HEK293 (cell line): ENCODE data around the gene GPR4.

Experiments
- BCL11A ChIP-seq: fragments of 450-650 bp; formaldehyde crosslinking; IDR thresholded peaks from 2 replicates; pipeline ENCODE4 v1.5.1; 2016; ENCODE audit warnings: low read depth, missing biosample characterization, missing genetic modification characterization
- EGR2 ChIP-seq: fragments of 450-650 bp; formaldehyde crosslinking; IDR thresholded peaks from 2 replicates; pipeline ENCODE4 v1.5.1; 2016; ENCODE audit warnings: low read depth, missing biosample characterization, missing genetic modification characterization
- INSM2 ChIP-seq: fragments of 450-650 bp; formaldehyde crosslinking; IDR thresholded peaks from 2 replicates; pipeline ENCODE4 v1.5.1; 2016; ENCODE audit warnings: missing biosample characterization, missing genetic modification characterization
- KLF10 ChIP-seq: fragments of 450-650 bp; IDR thresholded peaks from 2 replicates; pipeline ENCODE4 v1.5.1; 2018; ENCODE audit warnings: missing biosample characterization, mild to moderate bottlenecking, missing genetic modification characterization
- OSR2 ChIP-seq: fragments of 450-650 bp; formaldehyde crosslinking; IDR thresholded peaks from 2 replicates; pipeline ENCODE4 v1.5.1; 2016; ENCODE audit warnings: missing biosample characterization, missing genetic modification characterization
- PATZ1 ChIP-seq: fragments of 450-650 bp; formaldehyde crosslinking; IDR thresholded peaks from 2 replicates; pipeline ENCODE4 v1.5.1; 2016; ENCODE audit warnings: missing biosample characterization, missing genetic modification characterization
- RBAK ChIP-seq: fragments of 450-650 bp; formaldehyde crosslinking; IDR thresholded peaks from 2 replicates; pipeline ENCODE4 v1.5.1; 2016; ENCODE audit warnings: missing biosample characterization, missing genetic modification characterization
- SCRT1 ChIP-seq: fragments of 450-650 bp; formaldehyde crosslinking; IDR thresholded peaks from 2 replicates; pipeline ENCODE4 v1.5.1; 2016; ENCODE audit warnings: missing biosample characterization, missing genetic modification characterization, borderline replicate concordance
- SCRT2 ChIP-seq: fragments of 450-650 bp; formaldehyde crosslinking; IDR thresholded peaks from 2 replicates; pipeline ENCODE4 v1.5.1; 2016; ENCODE audit warnings: missing biosample characterization, missing genetic modification characterization
- SP3 ChIP-seq: fragments of 450-650 bp; formaldehyde crosslinking; IDR thresholded peaks from 2 replicates; pipeline ENCODE4 v1.5.1; 2016; ENCODE audit warnings: missing biosample characterization, missing genetic modification characterization
- SP7 ChIP-seq: fragments of 450-650 bp; formaldehyde crosslinking; IDR thresholded peaks from 2 replicates; pipeline ENCODE4 v1.5.1; 2016; ENCODE audit warnings: missing biosample characterization, missing genetic modification characterization
- TRIM28 ChIP-seq: IDR thresholded peaks from 2 replicates; pipeline ENCODE4 v1.6.1; 2011; ENCODE audit warnings: low read length, control low read depth, borderline replicate concordance
- ZBTB7A ChIP-seq: fragments of 450-650 bp; formaldehyde crosslinking; IDR thresholded peaks from 2 replicates; pipeline ENCODE4 v1.5.1; 2016; ENCODE audit warnings: low read depth, missing biosample characterization, missing genetic modification characterization
- ZFHX2 ChIP-seq: fragments of 450-650 bp; formaldehyde crosslinking; conservative IDR thresholded peaks from 2 replicates; pipeline ENCODE4 v1.5.1; 2016; ENCODE audit warnings: missing biosample characterization, missing genetic modification characterization
- ZFP37 ChIP-seq: fragments of 450-650 bp; formaldehyde crosslinking; IDR thresholded peaks from 2 replicates; pipeline ENCODE4 v1.5.1; 2016; ENCODE audit warnings: missing biosample characterization, missing genetic modification characterization
- ZNF133 ChIP-seq: fragments of 450-650 bp; formaldehyde crosslinking; IDR thresholded peaks from 2 replicates; pipeline ENCODE4 v1.5.1; 2016; ENCODE audit warnings: missing biosample characterization, missing genetic modification characterization
- ZNF239 ChIP-seq: fragments of 450-650 bp; formaldehyde crosslinking; IDR thresholded peaks from 2 replicates; pipeline ENCODE4 v1.5.1; 2016; ENCODE audit warnings: missing biosample characterization, missing genetic modification characterization
- ZNF274 ChIP-seq, 2 experiments: fragments of 200-500 bp in 1 of 2; fragments of 450-650 bp in 1 of 2; sonication (Bioruptor generic) in 1 of 2; formaldehyde crosslinking in 1 of 2; IDR thresholded peaks; 2 replicates each; pipeline versions ENCODE4 v1.5.1 to v1.6.1; 2014 to 2016; ENCODE audit warnings: borderline replicate concordance in 1 of 2, inconsistent platforms in 1 of 2, low read length in 1 of 2, missing biosample characterization in 1 of 2, missing genetic modification characterization in 1 of 2
- ZNF280C ChIP-seq: fragments of 450-650 bp; formaldehyde crosslinking; IDR thresholded peaks from 2 replicates; pipeline ENCODE4 v1.5.1; 2016; ENCODE audit warnings: missing biosample characterization, missing genetic modification characterization
- ZNF292 ChIP-seq: fragments of 450-650 bp; formaldehyde crosslinking; IDR thresholded peaks from 2 replicates; pipeline ENCODE4 v1.5.1; 2016; ENCODE audit warnings: low read depth, missing biosample characterization, missing genetic modification characterization, borderline replicate concordance
- ZNF341 ChIP-seq: fragments of 450-650 bp; formaldehyde crosslinking; IDR thresholded peaks from 2 replicates; pipeline ENCODE4; 2016; ENCODE audit warnings: low read depth, missing biosample characterization, missing genetic modification characterization
- ZNF391 ChIP-seq: fragments of 450-650 bp; formaldehyde crosslinking; IDR thresholded peaks from 2 replicates; pipeline ENCODE4 v1.5.1; 2016; ENCODE audit warnings: low read depth, missing biosample characterization, missing genetic modification characterization, borderline replicate concordance
- ZNF423 ChIP-seq: fragments of 450-650 bp; formaldehyde crosslinking; IDR thresholded peaks from 2 replicates; pipeline ENCODE4 v1.5.1; 2016; ENCODE audit warnings: missing biosample characterization, missing genetic modification characterization
- ZNF433 ChIP-seq: fragments of 450-650 bp; formaldehyde crosslinking; IDR thresholded peaks from 2 replicates; pipeline ENCODE4 v1.5.1; 2016; ENCODE audit warnings: missing biosample characterization, missing genetic modification characterization, low read depth
- ZNF473 ChIP-seq: fragments of 450-650 bp; formaldehyde crosslinking; IDR thresholded peaks from 2 replicates; pipeline ENCODE4 v1.5.1; 2017; ENCODE audit warnings: missing biosample characterization, missing genetic modification characterization
- ZNF629 ChIP-seq: fragments of 450-650 bp; formaldehyde crosslinking; IDR thresholded peaks from 2 replicates; pipeline ENCODE4 v1.5.1; 2017; ENCODE audit warnings: missing biosample characterization, missing genetic modification characterization
- ZNF654 ChIP-seq: fragments of 450-650 bp; formaldehyde crosslinking; IDR thresholded peaks from 2 replicates; pipeline ENCODE4 v1.5.1; 2016; ENCODE audit warnings: low read depth, missing biosample characterization, missing genetic modification characterization
- ZNF660 ChIP-seq: fragments of 450-650 bp; IDR thresholded peaks from 2 replicates; pipeline ENCODE4 v1.5.1; 2018; ENCODE audit warnings: missing biosample characterization, mild to moderate bottlenecking, missing genetic modification characterization
- TF ChIP-seq, protein P1 (sequence below): fragments of 450-650 bp; formaldehyde crosslinking; IDR thresholded peaks from 2 replicates; pipeline ENCODE4 v1.5.1; 2017; ENCODE audit warnings: missing biosample characterization, mild to moderate bottlenecking, missing genetic modification characterization, moderate library complexity
- TF ChIP-seq, protein P2 (sequence below): fragments of 450-650 bp; IDR thresholded peaks from 2 replicates; pipeline ENCODE4 v1.5.1; 2018; ENCODE audit warnings: missing biosample characterization, mild to moderate bottlenecking, missing genetic modification characterization

GPR4 gene

GRCh38 chr19:45630463-45630862 lies 28.5 kb upstream of the GPR4 start (continued):
- TF ChIP-seq ZFP37 (tag by site-specific recombination) (no peak), ZNF629 (peak; percentile 86), SCRT2 (tag by site-specific recombination) (no peak), SP7 (tag by site-specific recombination) (peak; percentile 88), ZNF660 (tag by site-specific recombination) (peak; percentile 90), ZNF133 (no peak), INSM2 (tag by site-specific recombination) (peak; percentile 93), PATZ1 (no peak), ZNF473 (tag by site-specific recombination) (no peak), ZNF391 (tag by site-specific recombination) (no peak), ZNF654 (no peak), OSR2 (tag by site-specific recombination) (0 out of 2 replicates have a peak, but pooled peaks have one; percentile 19), ZNF423 (tag by site-specific recombination) (no peak), ZNF239 (tag by site-specific recombination) (no peak), SCRT1 (no peak), EGR2 (tag by site-specific recombination) (no peak), ZNF274 (IDR thresholded peaks at IDR 0.05; ENCODE audit: low read length) (no peak), ZNF274 (tag by site-specific recombination; IDR thresholded peaks at IDR 0.05; ENCODE audit: borderline replicate concordance) (no peak), RBAK (tag by site-specific recombination) (no peak), BCL11A (peak; percentile 52; the same call in 1 of the 2 replicates), KLF10 (tag by site-specific recombination) (peak; percentile 87), ZNF292 (tag by site-specific recombination) (no peak), TRIM28 (no peak), ZNF280C (no peak), ZNF433 (no peak), SP3 (tag by site-specific recombination) (peak; percentile 34), ZBTB7A (tag by site-specific recombination) (no peak), ZFHX2 (tag by site-specific recombination) (no peak), ZNF341 (tag by site-specific recombination) (no peak)
- TF ChIP-seq, protein P1, sequence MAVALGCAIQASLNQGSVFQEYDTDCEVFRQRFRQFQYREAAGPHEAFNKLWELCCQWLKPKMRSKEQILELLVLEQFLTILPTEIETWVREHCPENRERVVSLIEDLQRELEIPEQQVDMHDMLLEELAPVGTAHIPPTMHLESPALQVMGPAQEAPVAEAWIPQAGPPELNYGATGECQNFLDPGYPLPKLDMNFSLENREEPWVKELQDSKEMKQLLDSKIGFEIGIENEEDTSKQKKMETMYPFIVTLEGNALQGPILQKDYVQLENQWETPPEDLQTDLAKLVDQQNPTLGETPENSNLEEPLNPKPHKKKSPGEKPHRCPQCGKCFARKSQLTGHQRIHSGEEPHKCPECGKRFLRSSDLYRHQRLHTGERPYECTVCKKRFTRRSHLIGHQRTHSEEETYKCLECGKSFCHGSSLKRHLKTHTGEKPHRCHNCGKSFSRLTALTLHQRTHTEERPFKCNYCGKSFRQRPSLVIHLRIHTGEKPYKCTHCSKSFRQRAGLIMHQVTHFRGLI = no peak
- TF ChIP-seq, protein P2, sequence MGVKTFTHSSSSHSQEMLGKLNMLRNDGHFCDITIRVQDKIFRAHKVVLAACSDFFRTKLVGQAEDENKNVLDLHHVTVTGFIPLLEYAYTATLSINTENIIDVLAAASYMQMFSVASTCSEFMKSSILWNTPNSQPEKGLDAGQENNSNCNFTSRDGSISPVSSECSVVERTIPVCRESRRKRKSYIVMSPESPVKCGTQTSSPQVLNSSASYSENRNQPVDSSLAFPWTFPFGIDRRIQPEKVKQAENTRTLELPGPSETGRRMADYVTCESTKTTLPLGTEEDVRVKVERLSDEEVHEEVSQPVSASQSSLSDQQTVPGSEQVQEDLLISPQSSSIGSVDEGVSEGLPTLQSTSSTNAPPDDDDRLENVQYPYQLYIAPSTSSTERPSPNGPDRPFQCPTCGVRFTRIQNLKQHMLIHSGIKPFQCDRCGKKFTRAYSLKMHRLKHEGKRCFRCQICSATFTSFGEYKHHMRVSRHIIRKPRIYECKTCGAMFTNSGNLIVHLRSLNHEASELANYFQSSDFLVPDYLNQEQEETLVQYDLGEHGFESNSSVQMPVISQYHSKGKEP (tag by site-specific recombination) = 0 out of 2 replicates have a peak, but pooled peaks have one; percentile 60
